Measurements from ENCODE around the gene ACOT11. TPM values are rescaled to one million over a fixed set of nuclear protein-coding genes. Genes with fewer than 3 reads are reported as not detected.

ACOT11 gene
- total and polyA plus RNA-seq, 9 of the 15 experiments (the other 6 are each of a cell fraction or from before 2014, with no cell fraction given): 0.04 to 1.2 (median 0.64) TPM; not detected in 2

- Histone ChIP-seq H3K4me3 (no peak overlapping the region), H3K27ac (ENCODE audit: extremely low read depth, low read depth, low read length) (no peak overlapping the region), H3K9ac (ENCODE audit: insufficient read depth in 1 of 2, low read depth in 2 of 2, low read length in 2 of 2) (no peak overlapping the region), H3K27me3 (ENCODE audit: control insufficient read depth in 2 of 2, insufficient read depth in 2 of 2, low read length in 2 of 2) (peaks cover 55 to 96% of the 10 kb centered on the region in 2 experiments), H3K4me1 (replicated peaks in 1 of 2; ENCODE audit: control insufficient read depth in 2 of 2, insufficient read depth in 2 of 2, low read length in 2 of 2) (peaks cover 0 to 17% of the 10 kb centered on the region in 2 experiments; a peak in 2 of 5 replicates), H3K36me3 (ENCODE audit: control insufficient read depth, insufficient read depth, low read length) (no peaks in the 10 kb centered on the region), H3K4me2 (ENCODE audit: insufficient read depth, low read length) (no peak overlapping the region), H3K9me1 (ENCODE audit: control insufficient read depth, insufficient read depth, low read length) (no peaks in the 10 kb centered on the region), H2AFZ (ENCODE audit: low read depth, low read length) (no peak overlapping the region), H3K9me3 (replicated peaks; ENCODE audit: control insufficient read depth, insufficient read depth, low read depth, low read length) (no peaks in the 10 kb centered on the region), H3K79me2 (ENCODE audit: control insufficient read depth, insufficient read depth, low read length) (no peaks in the 10 kb centered on the region), H4K20me1 (replicated peaks; ENCODE audit: control insufficient read depth, insufficient read depth, low read length) (peaks cover 7% of the 10 kb centered on the region; the same call in 1 of the 2 replicates)
- DNase-seq (ENCODE audit: extremely low read depth in 1 of 4, low spot score in 3 of 4) (no peak), ATAC-seq (no peak), FAIRE-seq (no peak)
- 5% methylated on average over 9 of the region's 9 CpGs for WGBS (ENCODE audit: insufficient coverage, low coverage, missing lambda C conversion rate)
- ChIA-PET POLR2A (interaction anchor here (0.8 kb wide), 1 partner anchor 32 kb away, joined by 3 read pairs; no protein-coding TSS in a partner anchor), CTCF (ENCODE audit: low intra/inter-chr PET ratio) (no interaction called here)
- intact Hi-C loops (cut with micrococcal nuclease) (no loop called here), in situ Hi-C loops (cut with MboI) (no loop called here)
- no TSS peak for BruUV-seq (replicated peaks)
- no peak for TF ChIP-seq XRCC5 (IDR thresholded peaks at IDR 0.05; ENCODE audit: low read depth, low read length)
- no peak for TF ChIP-seq FOXJ3 (CRISPR knock-in tag; IDR thresholded peaks at IDR 0.05)
- no peak for TF ChIP-seq ZBTB26 (CRISPR knock-in tag; IDR thresholded peaks at IDR 0.05)
- TF ChIP-seq ZBTB11 (CRISPR knock-in tag; IDR thresholded peaks at IDR 0.05): no peak
- TF ChIP-seq NCOA6 (IDR thresholded peaks at IDR 0.05): no peak
- no peak for TF ChIP-seq CCAR2 (IDR thresholded peaks at IDR 0.05; ENCODE audit: low read depth, low read length)
- TF ChIP-seq CREB1 (IDR thresholded peaks at IDR 0.05): no peak
- TF ChIP-seq CREB1 (CRISPR knock-in tag; IDR thresholded peaks at IDR 0.05): no peak
- TF ChIP-seq HMG20A (CRISPR knock-in tag; conservative IDR thresholded peaks at IDR 0.05): no peak
- TF ChIP-seq LCOR (CRISPR knock-in tag; IDR thresholded peaks at IDR 0.05): no peak
- TF ChIP-seq XRCC3 (IDR thresholded peaks at IDR 0.05): no peak
- TF ChIP-seq ZNF717 (CRISPR knock-in tag; IDR thresholded peaks at IDR 0.05): no peak
- TF ChIP-seq, protein P1, sequence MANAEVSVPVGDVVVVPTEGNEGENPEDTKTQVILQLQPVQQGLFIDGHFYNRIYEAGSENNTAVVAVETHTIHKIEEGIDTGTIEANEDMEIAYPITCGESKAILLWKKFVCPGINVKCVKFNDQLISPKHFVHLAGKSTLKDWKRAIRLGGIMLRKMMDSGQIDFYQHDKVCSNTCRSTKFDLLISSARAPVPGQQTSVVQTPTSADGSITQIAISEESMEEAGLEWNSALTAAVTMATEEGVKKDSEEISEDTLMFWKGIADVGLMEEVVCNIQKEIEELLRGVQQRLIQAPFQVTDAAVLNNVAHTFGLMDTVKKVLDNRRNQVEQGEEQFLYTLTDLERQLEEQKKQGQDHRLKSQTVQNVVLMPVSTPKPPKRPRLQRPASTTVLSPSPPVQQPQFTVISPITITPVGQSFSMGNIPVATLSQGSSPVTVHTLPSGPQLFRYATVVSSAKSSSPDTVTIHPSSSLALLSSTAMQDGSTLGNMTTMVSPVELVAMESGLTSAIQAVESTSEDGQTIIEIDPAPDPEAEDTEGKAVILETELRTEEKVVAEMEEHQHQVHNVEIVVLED (CRISPR knock-in tag; IDR thresholded peaks at IDR 0.05): no peak
- TF ChIP-seq ZKSCAN1 (IDR thresholded peaks at IDR 0.05; ENCODE audit: low read depth, low read length): no peak
- no peak for TF ChIP-seq RCOR1 (IDR thresholded peaks at IDR 0.05; ENCODE audit: borderline replicate concordance in 1 of 2, low read depth in 2 of 2, low read length in 2 of 2)
These were observed 58.3 kb downstream of the ACOT11 start for GRCh38 chr1:54606096-54606989.
